IMR-90 (cell line): ENCODE measurements around the gene IER5. TPM values are rescaled to one million over a fixed set of nuclear protein-coding genes. Genes with fewer than 3 reads are reported as not detected.
A peak's percentile ranks its signal among the peaks of the same experiment; 100 is the strongest.

Source experiments
- ATAC-seq: fragments of 200-7000 bp; cut with Tn5 transposase; 2 replicates; pipeline ENCODE4 v1.9.1; 2020; ENCODE audit warnings: low read depth, mild to moderate bottlenecking, moderate library complexity
- BruUV-seq: library from RNA; stranded (reverse); fragments of 400-500 nt; replicated peaks from 2 replicates; lab custom pipeline; 2021; lab: Mats Ljungman, UMichigan
- CTCF ChIA-PET: fragments of 300-600 bp; formaldehyde crosslinking; extraction: SDS; loops from one replicate; lab custom pipeline; 2021; ENCODE audit warnings: antibody characterized with exemption; lab: Yijun Ruan, JAX
- POLR2A ChIA-PET: fragments of 300-600 bp; sonication (Branson Sonifier 250); formaldehyde crosslinking; loops from one replicate; lab custom pipeline; 2022; ENCODE audit warnings: antibody characterized with exemption; ENCODE audit not compliant: unreplicated experiment; lab: Charles Lee
- DNase-seq: peaks from one replicate; pipeline ENCODE4 v3.0.0; 2013
- H2AFZ ChIP-seq: replicated peaks from 2 replicates; pipeline ENCODE3; 2013; ENCODE audit warnings: low read length, mild to moderate bottlenecking; ENCODE audit not compliant: poor library complexity
- H2AK5ac ChIP-seq: 2 replicates; pipeline ENCODE4 v1.6.1; 2013; ENCODE audit warnings: low read depth, low read length, inconsistent platforms
- H2AK9ac ChIP-seq: replicated peaks from 2 replicates; pipeline ENCODE3; 2013; ENCODE audit warnings: mild to moderate bottlenecking, low read depth, low read length, moderate library complexity; ENCODE audit not compliant: poor library complexity
- H2BK120ac ChIP-seq: 2 replicates; pipeline ENCODE4 v1.6.1; 2013; ENCODE audit warnings: low read depth, low read length, inconsistent platforms
- H2BK15ac ChIP-seq: 3 replicates; pipeline ENCODE4 v1.6.1; 2013; ENCODE audit warnings: low read depth, low read length, inconsistent platforms
- H2BK20ac ChIP-seq: 2 replicates; pipeline ENCODE4 v1.6.1; 2013; ENCODE audit warnings: low read depth, mild to moderate bottlenecking, inconsistent platforms, low read length, moderate library complexity
- H2BK5ac ChIP-seq: 2 replicates; pipeline ENCODE4 v1.6.1; 2013; ENCODE audit warnings: mild to moderate bottlenecking, low read depth, low read length, inconsistent platforms; ENCODE audit not compliant: poor library complexity, severe bottlenecking
- H3K14ac ChIP-seq: replicated peaks from 2 replicates; pipeline ENCODE4 v1.6.1; 2013; ENCODE audit warnings: low read depth, low read length, inconsistent platforms
- H3K18ac ChIP-seq: 2 replicates; pipeline ENCODE4 v1.6.1; 2013; ENCODE audit warnings: low read depth, low read length, control low read depth
- H3K23ac ChIP-seq: 2 replicates; pipeline ENCODE4 v1.6.1; 2013; ENCODE audit warnings: low read depth, low read length, inconsistent platforms
- H3K27ac ChIP-seq: 2 replicates; pipeline ENCODE4 v1.5.1; 2013; ENCODE audit warnings: mild to moderate bottlenecking, control low read depth, low read length; ENCODE audit not compliant: insufficient read depth
- H3K27me3 ChIP-seq: 2 replicates; pipeline ENCODE4 v1.6.1; 2013; ENCODE audit warnings: low read length; ENCODE audit not compliant: control insufficient read depth, insufficient read depth
- H3K36me3 ChIP-seq: 2 replicates; pipeline ENCODE4 v1.6.1; 2013; ENCODE audit warnings: low read length, mixed read lengths; ENCODE audit not compliant: control insufficient read depth, insufficient read depth
- H3K4ac ChIP-seq: 2 replicates; pipeline ENCODE4 v1.6.1; 2013; ENCODE audit warnings: low read depth, low read length, inconsistent platforms
- H3K4me1 ChIP-seq: 2 replicates; pipeline ENCODE4 v1.6.1; 2013; ENCODE audit warnings: low read length, mixed read lengths; ENCODE audit not compliant: control insufficient read depth, insufficient read depth
- H3K4me2 ChIP-seq: 2 replicates; pipeline ENCODE4 v1.6.1; 2013; ENCODE audit warnings: low read depth, mild to moderate bottlenecking, control low read depth, low read length, moderate library complexity
- H3K4me3 ChIP-seq: 2 replicates; pipeline ENCODE4 v1.5.1; 2013; ENCODE audit warnings: low read depth, mild to moderate bottlenecking, control low read depth, low read length, moderate library complexity; ENCODE audit not compliant: insufficient read depth
- H3K56ac ChIP-seq: 2 replicates; pipeline ENCODE4 v1.6.1; 2013; ENCODE audit warnings: low read length, inconsistent platforms; ENCODE audit not compliant: insufficient read depth; ENCODE audit errors: extremely low read depth
- H3K79me1 ChIP-seq, 2 experiments: 2 replicates each; pipeline ENCODE4 v1.6.1; 2013; ENCODE audit warnings: low read length in 2 of 2, inconsistent platforms in 1 of 2, low read depth in 1 of 2
- H3K9ac ChIP-seq: 2 replicates; pipeline ENCODE4 v1.6.1; 2013; ENCODE audit warnings: low read depth, low read length, control low read depth
- H3K9me1 ChIP-seq: 2 replicates; pipeline ENCODE4 v1.6.1; 2013; ENCODE audit warnings: low read length, inconsistent platforms; ENCODE audit not compliant: insufficient read depth
- H3K9me3 ChIP-seq: 2 replicates; pipeline ENCODE4 v1.6.1; 2013; ENCODE audit warnings: low read length; ENCODE audit not compliant: control insufficient read depth, insufficient read depth
- H4K20me1 ChIP-seq: 2 replicates; pipeline ENCODE4 v1.6.1; 2013; ENCODE audit warnings: low read length, inconsistent platforms; ENCODE audit not compliant: insufficient read depth
- H4K5ac ChIP-seq: 2 replicates; pipeline ENCODE4 v1.6.1; 2013; ENCODE audit warnings: mild to moderate bottlenecking, low read depth, low read length, control low read depth
- H4K8ac ChIP-seq, 2 experiments: 2 replicates each; pipeline ENCODE4 v1.6.1; 2013; ENCODE audit warnings: low read depth in 2 of 2, low read length in 2 of 2, control low read depth in 1 of 2, inconsistent platforms in 1 of 2
- H4K91ac ChIP-seq: 2 replicates; pipeline ENCODE4 v1.6.1; 2013; ENCODE audit warnings: low read depth, low read length, inconsistent platforms; ENCODE audit not compliant: insufficient read depth
- BHLHE40 ChIP-seq: fragments of 150-350 bp; IDR thresholded peaks from 2 replicates; pipeline ENCODE4 v1.6.1; 2016; ENCODE audit warnings: mild to moderate bottlenecking, low read depth, low read length
- CEBPB ChIP-seq: IDR thresholded peaks from 2 replicates; pipeline ENCODE4 v1.6.1; 2012; ENCODE audit warnings: low read depth, low read length, improper control_type of control experiment
- CHD1 ChIP-seq: IDR thresholded peaks from 2 replicates; pipeline ENCODE4 v1.6.1; 2012; ENCODE audit warnings: low read depth, low read length, improper control_type of control experiment
- FOS ChIP-seq: fragments of 150-350 bp; IDR thresholded peaks from 2 replicates; pipeline ENCODE4 v1.6.1; 2016; ENCODE audit warnings: low read depth, low read length
- MAFK ChIP-seq: IDR thresholded peaks from 2 replicates; pipeline ENCODE4 v1.6.1; 2012; ENCODE audit warnings: low read depth, low read length, improper control_type of control experiment
- MAZ ChIP-seq: IDR thresholded peaks from 2 replicates; pipeline ENCODE4 v1.6.1; 2012; ENCODE audit warnings: low read depth, mild to moderate bottlenecking, low read length, improper control_type of control experiment, moderate library complexity, borderline replicate concordance
- MXI1 ChIP-seq: IDR thresholded peaks from 2 replicates; pipeline ENCODE4 v1.6.1; 2012; ENCODE audit warnings: low read depth, mild to moderate bottlenecking, low read length, moderate library complexity, borderline replicate concordance
- NFE2L2 ChIP-seq: fragments of 150-350 bp; IDR thresholded peaks from 2 replicates; pipeline ENCODE4 v1.6.1; 2016; ENCODE audit warnings: low read depth, mild to moderate bottlenecking, low read length
- POLR2A ChIP-seq: IDR thresholded peaks from 2 replicates; pipeline ENCODE4 v1.6.1; 2012; ENCODE audit warnings: mild to moderate bottlenecking, low read depth, low read length
- RAD21 ChIP-seq: IDR thresholded peaks from 2 replicates; pipeline ENCODE4 v1.6.1; 2012; ENCODE audit warnings: low read length, improper control_type of control experiment
- RCOR1 ChIP-seq: IDR thresholded peaks from 2 replicates; pipeline ENCODE4 v1.6.1; 2012; ENCODE audit warnings: mild to moderate bottlenecking, low read length, improper control_type of control experiment; ENCODE audit not compliant: insufficient replicate concordance
- RFX5 ChIP-seq: IDR thresholded peaks from 2 replicates; pipeline ENCODE4 v1.8.0; 2012; ENCODE audit warnings: low read depth, mild to moderate bottlenecking, low read length, moderate library complexity
- SMC3 ChIP-seq: fragments of 150-350 bp; IDR thresholded peaks from 2 replicates; pipeline ENCODE4 v1.6.1; 2016; ENCODE audit warnings: low read depth, mild to moderate bottlenecking, antibody characterized with exemption, low read length, moderate library complexity
- USF2 ChIP-seq: fragments of 150-350 bp; IDR thresholded peaks from 2 replicates; pipeline ENCODE4 v1.6.1; 2017; ENCODE audit warnings: mild to moderate bottlenecking, antibody characterized with exemption, low read length, low read depth
- WGBS, 2 experiments: methylation state at CpG; one replicate each; pipeline versions ENCODE4 v1.1.5 to v1.1.7; 2013; ENCODE audit warnings: missing lambda C conversion rate in 2 of 2; ENCODE audit not compliant: insufficient read length in 1 of 2; ENCODE audit errors: extremely low coverage in 2 of 2; 5-methylcytosine and 5-hydroxymethylcytosine counted together
- dilution Hi-C: fragments of 300-500 bp; cut with HindIII; formaldehyde crosslinking; loops from one replicate; pipeline ENCODE4 v1.14.3; 2018; ENCODE audit warnings: low sequenced_read_pairs; ENCODE audit not compliant: unreplicated experiment
- in situ Hi-C: fragments of 300-500 bp; cut with MboI; formaldehyde crosslinking; loops from 3 replicates; pipeline ENCODE4 v1.14.3; 2019; ENCODE audit warnings: low sequenced_read_pairs, inconsistent platforms, mixed read lengths
- intact Hi-C: fragments of 100-400 bp; cut with micrococcal nuclease; formaldehyde crosslinking; loops from 2 replicates; pipeline ENCODE4 v1.10.0; 2022
- polyA plus RNA-seq, 3 experiments: library from polyadenylated mRNA; depleted of rRNA; stranded (reverse); fragments of >200 nt; gene quantifications; 2 replicates each; pipeline ENCODE4 v1.2.3, GENCODE V29; 2012; ENCODE audit warnings: low replicate concordance in 1 of 3
- total RNA-seq: library from RNA; depleted of rRNA; stranded (reverse); fragments of >200 nt; gene quantifications from 2 replicates; pipeline ENCODE4 v1.2.3, GENCODE V29; 2012
- TF ChIP-seq, protein P1 (sequence below): fragments of 150-350 bp; IDR thresholded peaks from 2 replicates; pipeline ENCODE4 v1.6.1; 2016; ENCODE audit warnings: low read depth, mild to moderate bottlenecking, low read length, moderate library complexity, borderline replicate concordance
- TF ChIP-seq, protein P2 (sequence below): conservative IDR thresholded peaks from 2 replicates; pipeline ENCODE4 v1.5.1; 2012; ENCODE audit warnings: mild to moderate bottlenecking, low read depth, low read length, improper control_type of control experiment

The IER5 gene
- total and polyA plus RNA-seq, 2 of the 4 experiments (the other 2 are of a cell fraction) = 15.8 to 27.1 TPM

- Histone ChIP-seq H3K18ac (no peak overlapping the region), H2BK120ac (peak overlapping the region; percentile 26; the same call in 1 of the 2 replicates), H3K14ac (no peak overlapping the region), H4K20me1 (no peaks in the 10 kb centered on the region), H2AK9ac (peak overlapping the region; percentile 62), H4K8ac (no peak overlapping the region), H3K4ac (no peak overlapping the region), H3K4me2 (no peak overlapping the region), H3K79me1 (no peaks in the 10 kb centered on the region; a peak in 1 of 4 replicates), H3K23ac (no peak overlapping the region), H3K4me3 (no peak overlapping the region), H3K56ac (no peak overlapping the region), H2BK5ac (no peak overlapping the region), H2BK20ac (no peak overlapping the region), H2AFZ (no peak overlapping the region), H3K9me1 (peaks cover 10% of the 10 kb centered on the region; the same call in 1 of the 2 replicates), H2AK5ac (no peak overlapping the region), H3K4me1 (peaks cover 16% of the 10 kb centered on the region), H3K27ac (no peak overlapping the region), H3K9ac (no peak overlapping the region), H4K91ac (no peak overlapping the region), H3K27me3 (no peaks in the 10 kb centered on the region), H4K5ac (no peak overlapping the region), H2BK15ac (no peak overlapping the region; the same call in 2 of the 3 replicates), H3K9me3 (no peaks in the 10 kb centered on the region), H3K36me3 (no peaks in the 10 kb centered on the region)
- no peak for TF ChIP-seq RFX5
- TF ChIP-seq POLR2A = no peak
- TF ChIP-seq, protein P1, sequence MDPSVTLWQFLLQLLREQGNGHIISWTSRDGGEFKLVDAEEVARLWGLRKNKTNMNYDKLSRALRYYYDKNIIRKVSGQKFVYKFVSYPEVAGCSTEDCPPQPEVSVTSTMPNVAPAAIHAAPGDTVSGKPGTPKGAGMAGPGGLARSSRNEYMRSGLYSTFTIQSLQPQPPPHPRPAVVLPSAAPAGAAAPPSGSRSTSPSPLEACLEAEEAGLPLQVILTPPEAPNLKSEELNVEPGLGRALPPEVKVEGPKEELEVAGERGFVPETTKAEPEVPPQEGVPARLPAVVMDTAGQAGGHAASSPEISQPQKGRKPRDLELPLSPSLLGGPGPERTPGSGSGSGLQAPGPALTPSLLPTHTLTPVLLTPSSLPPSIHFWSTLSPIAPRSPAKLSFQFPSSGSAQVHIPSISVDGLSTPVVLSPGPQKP = no peak
- no peak for TF ChIP-seq RCOR1
- TF ChIP-seq MAFK = no peak
- TF ChIP-seq RAD21 = no peak
- no peak for TF ChIP-seq MAZ
- no peak for TF ChIP-seq NFE2L2
- no peak for TF ChIP-seq CHD1
- no peak for TF ChIP-seq MXI1
- no peak for TF ChIP-seq SMC3
- TF ChIP-seq FOS = no peak
- no peak for TF ChIP-seq USF2
- no peak for TF ChIP-seq BHLHE40
- TF ChIP-seq, protein P2, sequence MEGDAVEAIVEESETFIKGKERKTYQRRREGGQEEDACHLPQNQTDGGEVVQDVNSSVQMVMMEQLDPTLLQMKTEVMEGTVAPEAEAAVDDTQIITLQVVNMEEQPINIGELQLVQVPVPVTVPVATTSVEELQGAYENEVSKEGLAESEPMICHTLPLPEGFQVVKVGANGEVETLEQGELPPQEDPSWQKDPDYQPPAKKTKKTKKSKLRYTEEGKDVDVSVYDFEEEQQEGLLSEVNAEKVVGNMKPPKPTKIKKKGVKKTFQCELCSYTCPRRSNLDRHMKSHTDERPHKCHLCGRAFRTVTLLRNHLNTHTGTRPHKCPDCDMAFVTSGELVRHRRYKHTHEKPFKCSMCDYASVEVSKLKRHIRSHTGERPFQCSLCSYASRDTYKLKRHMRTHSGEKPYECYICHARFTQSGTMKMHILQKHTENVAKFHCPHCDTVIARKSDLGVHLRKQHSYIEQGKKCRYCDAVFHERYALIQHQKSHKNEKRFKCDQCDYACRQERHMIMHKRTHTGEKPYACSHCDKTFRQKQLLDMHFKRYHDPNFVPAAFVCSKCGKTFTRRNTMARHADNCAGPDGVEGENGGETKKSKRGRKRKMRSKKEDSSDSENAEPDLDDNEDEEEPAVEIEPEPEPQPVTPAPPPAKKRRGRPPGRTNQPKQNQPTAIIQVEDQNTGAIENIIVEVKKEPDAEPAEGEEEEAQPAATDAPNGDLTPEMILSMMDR = no peak
- TF ChIP-seq CEBPB = no peak
- DNase-seq = no peak
- dilution Hi-C loops (no loop called here), in situ Hi-C loops (no loop called here), intact Hi-C loops (no loop called here)
- CTCF ChIA-PET = interaction anchor here (1.0 kb wide), 1 partner anchor 19 kb away, joined by 3 read pairs; no protein-coding TSS in a partner anchor
- POLR2A ChIA-PET = no interaction called here
- ATAC-seq = no peak
- 29% methylated on average over 1 of the region's 5 CpGs; no CpG with 5 or more reads in 1 of the 2 experiments for WGBS, 2 experiments
- BruUV-seq = no TSS peak
These were observed 33.0 kb downstream of the IER5 start for GRCh38 chr1:181121498-181121897.
